HG02943 (cell line): ENCODE measurements around the gene HADHA.

Experiments
- ATAC-seq: cut with Tn5 transposase; IDR thresholded peaks from one replicate; pipeline ENCODE4 v1.9.1; 2021; ENCODE audit warnings: mild to moderate bottlenecking, low read depth, moderate library complexity; ENCODE audit not compliant: unreplicated experiment

The HADHA gene

GRCh38 chr2:26148501-26148900 lies 95.9 kb downstream of the HADHA start:
- no peak for ATAC-seq

DNA sequence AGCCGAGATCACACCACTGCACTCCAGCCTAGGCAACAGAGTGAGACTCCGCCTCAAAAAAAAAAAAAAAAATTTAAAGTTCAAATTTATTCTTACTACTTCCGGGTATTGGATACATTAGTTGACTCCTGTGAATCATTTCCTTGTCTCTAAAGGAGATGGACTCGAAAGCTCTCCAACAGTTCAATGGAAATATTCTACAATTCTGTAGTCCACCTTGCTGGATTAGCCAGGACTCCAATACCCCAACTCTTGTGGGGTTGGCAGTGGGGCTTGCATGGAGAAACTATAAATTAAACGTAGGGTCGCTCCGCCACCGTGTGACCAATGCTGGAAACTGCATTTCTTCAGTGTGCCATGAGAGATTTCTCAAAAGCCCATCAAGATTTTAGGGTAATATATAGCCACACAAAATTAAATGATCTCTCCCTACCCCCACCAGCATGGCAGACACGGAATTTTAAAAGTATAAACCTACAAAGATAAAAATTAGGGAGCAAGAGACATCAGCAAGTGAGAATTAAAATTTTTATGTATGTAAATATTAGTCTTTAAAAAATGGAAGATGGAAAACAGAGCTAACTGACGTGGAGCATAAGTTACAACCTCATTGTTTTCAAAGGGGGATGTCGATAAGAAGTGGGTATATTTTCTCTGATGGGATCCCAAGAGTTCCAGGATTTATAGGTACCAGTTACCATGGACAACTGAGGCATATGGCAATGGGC lies 99.3 kb downstream of the HADHA start:
- ATAC-seq, result no peak

DNA sequence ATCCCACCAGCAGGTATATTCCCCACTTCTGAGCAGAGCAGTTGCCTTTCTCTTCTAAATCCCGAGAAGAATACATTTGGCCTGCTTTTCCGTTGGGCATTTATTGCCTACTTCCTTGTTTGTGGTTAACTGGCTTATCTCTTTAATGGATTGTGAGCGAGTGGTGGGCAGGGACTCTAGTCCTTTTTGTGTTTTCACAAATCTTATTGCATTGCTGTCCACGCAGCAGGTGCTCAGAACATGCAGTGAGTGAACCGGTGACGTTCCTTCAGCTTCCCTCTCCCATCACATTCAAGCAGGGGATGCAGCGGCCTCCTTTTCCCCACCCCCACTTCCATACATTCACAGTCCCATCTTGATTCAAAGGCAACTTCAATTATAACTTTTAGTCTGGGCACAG lies 100.4 kb downstream of the HADHA start:
- no peak for ATAC-seq

- ATAC-seq, result no peak
Observed at GRCh38 chr2:26141145-26141769, 103.2 kb downstream of the HADHA start.
